ENCODE data around the gene SPNS2. TPM values are rescaled to one million over a fixed set of nuclear protein-coding genes. Genes with fewer than 3 reads are reported as not detected.

The SPNS2 gene
- total RNA-seq, 3 donors from 2014 or later: 9.2 to 24.5 (median 11.0) TPM

- Histone ChIP-seq H3K4me1 (ENCODE audit: low read depth) (peaks cover 23% of the 10 kb centered on the region), H3K36me3 (ENCODE audit: low read depth) (no peaks in the 10 kb centered on the region), H3K9me3 (no peaks in the 10 kb centered on the region), H3K4me3 (no peak overlapping the region)
- TF ChIP-seq CTCF (IDR thresholded peaks at IDR 0.05): no peak
- intact Hi-C loops (cut with DNase I, micrococcal nuclease): no loop called here
- ATAC-seq: peak; percentile 2
- no peak for DNase-seq
These were observed 38.2 kb downstream of the SPNS2 start for GRCh38 chr17:4536742-4537411.

- H3K36me3 ChIP-seq (ENCODE audit: low read depth): no peaks in the 10 kb centered on the region
- intact Hi-C loops (cut with DNase I, micrococcal nuclease): no loop called here
These were observed 39.0 kb downstream of the SPNS2 start for GRCh38 chr17:4537451-4538235.

GRCh38 chr17:4538236-4539002 is 39.7 kb downstream of the SPNS2 start:
- no peak for ATAC-seq
- Histone ChIP-seq H3K36me3 (ENCODE audit: low read depth) (no peaks in the 10 kb centered on the region), H3K9me3 (no peaks in the 10 kb centered on the region), H3K4me3 (no peak overlapping the region), H3K4me1 (ENCODE audit: low read depth) (peaks cover 23% of the 10 kb centered on the region)
- DNase-seq: no peak
- intact Hi-C loops (cut with DNase I, micrococcal nuclease): no loop called here
- TF ChIP-seq CTCF (IDR thresholded peaks at IDR 0.05): no peak

More at GRCh38 chr17:4537451-4538235, 39.0 kb downstream of the SPNS2 start:
- Histone ChIP-seq H3K9me3 (no peaks in the 10 kb centered on the region), H3K4me1 (ENCODE audit: low read depth) (peaks cover 23% of the 10 kb centered on the region), H3K4me3 (no peak overlapping the region)
- DNase-seq: no peak
- TF ChIP-seq CTCF (IDR thresholded peaks at IDR 0.05): no peak
- no peak for ATAC-seq

- Histone ChIP-seq H3K9me3 (no peaks in the 10 kb centered on the region), H3K4me1 (ENCODE audit: low read depth) (peaks cover 21% of the 10 kb centered on the region), H3K4me3 (no peak overlapping the region), H3K36me3 (ENCODE audit: low read depth) (no peaks in the 10 kb centered on the region)
- intact Hi-C loops (cut with DNase I, micrococcal nuclease): no loop called here
- no peak for DNase-seq
- TF ChIP-seq CTCF (IDR thresholded peaks at IDR 0.05): no peak
- ATAC-seq: no peak
These were observed 40.3 kb downstream of the SPNS2 start for GRCh38 chr17:4539025-4539424.

GRCh38 chr17:4539576-4540223 is 41.0 kb downstream of the SPNS2 start:
- no peak for TF ChIP-seq CTCF (IDR thresholded peaks at IDR 0.05)
- H3K4me1 ChIP-seq (ENCODE audit: low read depth): peaks cover 14% of the 10 kb centered on the region
- no peak for DNase-seq
- H3K9me3 ChIP-seq: no peaks in the 10 kb centered on the region
- no peaks in the 10 kb centered on the region for H3K36me3 ChIP-seq (ENCODE audit: low read depth)
- ATAC-seq: no peak
- intact Hi-C loops (cut with DNase I, micrococcal nuclease): no loop called here
- H3K4me3 ChIP-seq: no peak overlapping the region
